HG03520 (cell line): ENCODE results near the gene LRRC61.

ENCODE experiments used
- ATAC-seq: cut with Tn5 transposase; IDR thresholded peaks from one replicate; pipeline ENCODE4 v1.9.1; 2021; ENCODE audit warnings: mild to moderate bottlenecking, moderate library complexity; ENCODE audit not compliant: unreplicated experiment

The LRRC61 gene

GRCh38 chr7:150368884-150369747 is 46.0 kb downstream of the LRRC61 start:
- ATAC-seq, result no peak

- ATAC-seq, result no peak
Observed at GRCh38 chr7:150369748-150370501, 46.8 kb downstream of the LRRC61 start.

GRCh38 chr7:150370612-150371071 is 47.5 kb downstream of the LRRC61 start:
- ATAC-seq, result no peak

GRCh38 chr7:150371131-150371995 is 48.2 kb downstream of the LRRC61 start:
- ATAC-seq, result no peak

- ATAC-seq, result no peak
Observed at GRCh38 chr7:150371996-150372270, 48.8 kb downstream of the LRRC61 start.

GRCh38 chr7:150372271-150373048 is 49.3 kb downstream of the LRRC61 start:
- no peak for ATAC-seq

- ATAC-seq, result no peak
Observed at GRCh38 chr7:150373049-150373801, 50.1 kb downstream of the LRRC61 start.

- no peak for ATAC-seq
Observed at GRCh38 chr7:150374026-150374425, 50.9 kb downstream of the LRRC61 start.

- no peak for ATAC-seq
Observed at GRCh38 chr7:150374472-150374871, 51.3 kb downstream of the LRRC61 start.

- ATAC-seq, result no peak
Observed at GRCh38 chr7:150375662-150376521, 52.7 kb downstream of the LRRC61 start.

GRCh38 chr7:150376560-150376959 is 53.4 kb downstream of the LRRC61 start:
- no peak for ATAC-seq

GRCh38 chr7:150377196-150377595 is 54.0 kb downstream of the LRRC61 start:
- no peak for ATAC-seq

GRCh38 chr7:150377635-150378034 is 54.5 kb downstream of the LRRC61 start:
- ATAC-seq, result no peak

GRCh38 chr7:150378115-150378852 is 55.1 kb downstream of the LRRC61 start:
- no peak for ATAC-seq

GRCh38 chr7:150378853-150379440 is 55.8 kb downstream of the LRRC61 start, which contains the start of gene ZNF775:
TSS of gene ZNF775 (plus strand) at chr7:150379330. CDS start at chr7:150388471, 9,141 bp downstream.
- ATAC-seq, result peak; percentile 82

- ATAC-seq, result peak; percentile 18
Observed at GRCh38 chr7:150379441-150380379, 56.6 kb downstream of the LRRC61 start.
